Naive thymus-derived CD4-positive, alpha-beta T cell (primary cell): Measurements from ENCODE around the gene SNX9. TPM values are rescaled to one million over a fixed set of nuclear protein-coding genes. Genes with fewer than 3 reads are reported as not detected.
A peak's percentile ranks its signal among the peaks of the same experiment; 100 is the strongest.

Experiments
- ATAC-seq: fragments of 150-1000 bp; cut with Tn5 transposase; 2 replicates; pipeline ENCODE4 v1.10.0; 2021; ENCODE audit warnings: mild to moderate bottlenecking, moderate library complexity
- CTCF ChIA-PET: fragments of 350-600 bp; sonication (Branson Sonifier 250); formaldehyde crosslinking; loops from one replicate; lab custom pipeline; 2021; ENCODE audit warnings: antibody characterized with exemption; lab: Charles Lee
- POLR2A ChIA-PET: fragments of 350-600 bp; sonication (Branson Sonifier 250); formaldehyde crosslinking; loops from one replicate; lab custom pipeline; 2021; ENCODE audit warnings: antibody characterized with exemption, inconsistent platforms; lab: Charles Lee
- DNase-seq, 9 donors: peaks; one replicate each; pipeline versions ENCODE4 v3.0.0 to v3.0.0-alpha.2; 2020 to 2022; ENCODE audit warnings: mixed read lengths in 1 of 9
- H3K27ac ChIP-seq: one replicate; pipeline ENCODE4 v1.7.0; 2013; ENCODE audit warnings: mild to moderate bottlenecking, low read depth, low read length, moderate library complexity
- H3K27me3 ChIP-seq, 2 donors: one replicate each; pipeline ENCODE4 v1.7.0; 2013; ENCODE audit warnings: low read length in 2 of 2, mild to moderate bottlenecking in 2 of 2, moderate library complexity in 2 of 2; ENCODE audit not compliant: control insufficient read depth in 2 of 2, insufficient read depth in 2 of 2
- H3K36me3 ChIP-seq, 3 experiments: 1 replicate in 2 of 3; 2 replicates in 1 of 3; pipeline ENCODE4 v1.7.0; 2013; ENCODE audit warnings: low read length in 3 of 3, mild to moderate bottlenecking in 3 of 3, moderate library complexity in 1 of 3; ENCODE audit not compliant: insufficient read depth in 3 of 3, control insufficient read depth in 2 of 3
- H3K4me1 ChIP-seq, 2 donors: one replicate each; pipeline ENCODE4 v1.7.0; 2013; ENCODE audit warnings: low read length in 2 of 2, mild to moderate bottlenecking in 2 of 2, moderate library complexity in 1 of 2; ENCODE audit not compliant: control insufficient read depth in 2 of 2, insufficient read depth in 2 of 2
- H3K4me3 ChIP-seq: 2 replicates; pipeline ENCODE4 v1.7.0; 2013; ENCODE audit warnings: mild to moderate bottlenecking, low read length
- H3K9me3 ChIP-seq, 3 experiments: 1 replicate in 2 of 3; 2 replicates in 1 of 3; pipeline ENCODE4 v1.7.0; 2013; ENCODE audit warnings: low read length in 3 of 3; ENCODE audit not compliant: control insufficient read depth in 2 of 3
- H3K27ac Mint-ChIP-seq, 9 donors: one replicate each; pipeline ENCODE4 v1.8.0; 2020 to 2022; ENCODE audit warnings: mixed read lengths in 9 of 9, mild to moderate bottlenecking in 8 of 9, moderate library complexity in 5 of 9, inconsistent platforms in 2 of 9
- H3K27me3 Mint-ChIP-seq, 5 donors: one replicate each; pipeline ENCODE4 v1.8.0; 2021 to 2022; ENCODE audit warnings: mixed read lengths in 5 of 5, mild to moderate bottlenecking in 1 of 5
- H3K36me3 Mint-ChIP-seq, 5 donors: one replicate each; pipeline ENCODE4 v1.8.0; 2020 to 2022; ENCODE audit warnings: mixed read lengths in 5 of 5, mild to moderate bottlenecking in 3 of 5, inconsistent platforms in 1 of 5
- H3K4me1 Mint-ChIP-seq, 7 donors: one replicate each; pipeline ENCODE4 v1.8.0; 2020 to 2022; ENCODE audit warnings: mixed read lengths in 7 of 7, mild to moderate bottlenecking in 3 of 7, inconsistent platforms in 1 of 7
- H3K4me3 Mint-ChIP-seq, 10 donors: one replicate each; pipeline ENCODE4 v1.8.0; 2020 to 2022; ENCODE audit warnings: mild to moderate bottlenecking in 10 of 10, mixed read lengths in 10 of 10, moderate library complexity in 6 of 10, inconsistent platforms in 2 of 10
- H3K9me3 Mint-ChIP-seq, 11 donors: one replicate each; pipeline ENCODE4 v1.8.0; 2020 to 2022; ENCODE audit warnings: mixed read lengths in 11 of 11, mild to moderate bottlenecking in 4 of 11, inconsistent platforms in 1 of 11, moderate library complexity in 1 of 11
- intact Hi-C, 2 donors: fragments of 100-400 bp; cut with micrococcal nuclease; formaldehyde crosslinking; loops; one replicate each; pipeline ENCODE4 v1.15.1; 2023
- polyA plus RNA-seq, 2 donors: library from polyadenylated mRNA; unstranded; fragments of 300-500 nt; fragmentation: Illumina TruSeq; gene quantifications; one replicate each; pipeline ENCODE4 v1.2.3, GENCODE V29; 2021
- total RNA-seq, 6 experiments: library from RNA in 5 of 6; stranded (reverse) in 5 of 6; gene quantifications; 1 replicate in 5 of 6; 2 replicates in 1 of 6; pipeline ENCODE4 v1.2.3 and lab custom pipeline; 2021 to 2026

SNX9 gene
- total and polyA plus RNA-seq, 7 experiments from 2014 or later, result 13.4 to 51.5 (median 36.4) TPM

DNA sequence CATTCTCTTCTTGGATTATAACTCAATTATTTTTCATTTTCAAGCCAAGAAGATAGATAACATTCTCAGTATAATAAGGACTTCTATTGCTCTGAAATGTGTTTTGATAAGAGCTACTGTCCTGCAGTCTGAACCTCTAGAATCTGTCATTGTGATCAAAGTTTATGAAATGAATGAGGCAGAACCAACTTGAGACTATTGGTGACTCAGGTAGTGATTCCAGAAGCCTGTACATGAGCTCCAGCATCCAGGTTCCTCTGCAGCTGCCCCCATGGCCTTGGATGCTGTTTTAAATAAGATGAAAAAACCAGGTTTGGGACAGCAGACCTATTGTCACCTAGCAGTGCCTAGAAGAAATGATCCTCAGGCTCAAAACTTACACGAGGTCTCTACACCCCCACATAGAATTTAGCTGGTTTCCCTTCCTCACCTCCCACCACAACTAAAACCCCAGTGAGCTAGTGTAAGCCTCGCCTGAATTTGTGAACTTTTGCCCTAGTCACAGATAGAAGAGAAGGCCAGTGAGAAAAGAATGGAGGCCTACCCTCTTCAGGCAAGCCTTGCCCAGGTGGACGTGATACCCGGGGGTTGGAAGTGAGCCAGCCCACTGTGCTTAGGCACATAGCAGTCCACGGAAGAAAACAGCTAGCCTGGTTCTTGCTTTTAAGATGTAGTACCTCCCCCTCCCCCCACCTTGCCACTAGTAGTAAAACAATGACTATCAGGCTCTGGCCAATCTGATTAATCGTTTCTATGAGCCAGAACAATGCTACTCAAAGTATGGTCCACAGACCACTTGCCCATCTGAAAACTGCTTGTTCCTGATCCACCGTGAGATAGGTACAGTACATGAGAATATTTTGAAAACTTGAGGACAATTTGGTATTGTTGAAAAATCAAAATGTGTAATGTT lies 85.6 kb downstream of the SNX9 start:
- intact Hi-C loops, result no loop called here
- Histone ChIP-seq H3K9me3 (no peaks in the 10 kb centered on the region), H3K4me1 (no peaks in the 10 kb centered on the region), H3K4me3 (no peak overlapping the region), H3K36me3 (peaks cover 0 to 66% (median 6%) of the 10 kb centered on the region in 3 experiments), H3K27me3 (no peaks in the 10 kb centered on the region), H3K27ac (no peak overlapping the region)
- Mint-ChIP-seq H3K36me3 (peaks cover 16 to 55% (median 51%) of the 10 kb centered on the region in 5 donors), H3K4me1 (peaks cover 3 to 18% (median 13%) of the 10 kb centered on the region in 7 donors), H3K27me3 (no peaks in the 10 kb centered on the region), H3K4me3 (no peak overlapping the region), H3K27ac (peak overlapping the region in 8 of 9 donors; percentile 26 to 81 (median 54)), H3K9me3 (no peaks in the 10 kb centered on the region)
- no peak for DNase-seq
- CTCF ChIA-PET, result no interaction called here
- POLR2A ChIA-PET, result no interaction called here
- ATAC-seq, result no peak

DNA sequence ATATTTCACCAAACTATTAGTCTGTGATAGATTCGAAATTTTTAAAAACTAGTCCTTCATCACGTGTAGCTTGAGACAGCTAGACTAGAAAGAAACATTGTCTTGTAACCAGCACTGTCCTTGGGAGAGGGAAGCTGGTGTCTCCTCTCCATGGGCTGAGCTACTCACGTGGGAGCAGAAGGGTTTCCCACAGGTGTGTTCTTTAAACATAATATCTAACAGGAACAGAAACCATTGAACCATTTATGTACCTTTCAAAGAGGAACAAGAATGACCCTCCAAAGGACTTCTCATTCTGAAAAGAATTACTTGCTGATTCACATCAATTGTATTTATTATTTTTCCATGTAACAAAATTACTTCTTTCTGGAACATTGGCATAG lies 86.2 kb downstream of the SNX9 start:
- intact Hi-C loops, result no loop called here
- ATAC-seq (no peak), DNase-seq (no peak)
- Mint-ChIP-seq H3K27me3 (no peaks in the 10 kb centered on the region), H3K4me3 (no peak overlapping the region), H3K4me1 (peaks cover 3 to 18% (median 13%) of the 10 kb centered on the region in 7 donors), H3K9me3 (no peaks in the 10 kb centered on the region), H3K27ac (peak overlapping the region in 6 of 9 donors; percentile 26 to 65 (median 40)), H3K36me3 (peaks cover 16 to 60% (median 52%) of the 10 kb centered on the region in 5 donors)
- Histone ChIP-seq H3K4me1 (no peaks in the 10 kb centered on the region), H3K27me3 (no peaks in the 10 kb centered on the region), H3K36me3 (peaks cover 0 to 64% (median 6%) of the 10 kb centered on the region in 3 experiments), H3K27ac (no peak overlapping the region), H3K4me3 (no peak overlapping the region), H3K9me3 (no peaks in the 10 kb centered on the region)
- POLR2A ChIA-PET, result no interaction called here
- CTCF ChIA-PET, result no interaction called here

DNA sequence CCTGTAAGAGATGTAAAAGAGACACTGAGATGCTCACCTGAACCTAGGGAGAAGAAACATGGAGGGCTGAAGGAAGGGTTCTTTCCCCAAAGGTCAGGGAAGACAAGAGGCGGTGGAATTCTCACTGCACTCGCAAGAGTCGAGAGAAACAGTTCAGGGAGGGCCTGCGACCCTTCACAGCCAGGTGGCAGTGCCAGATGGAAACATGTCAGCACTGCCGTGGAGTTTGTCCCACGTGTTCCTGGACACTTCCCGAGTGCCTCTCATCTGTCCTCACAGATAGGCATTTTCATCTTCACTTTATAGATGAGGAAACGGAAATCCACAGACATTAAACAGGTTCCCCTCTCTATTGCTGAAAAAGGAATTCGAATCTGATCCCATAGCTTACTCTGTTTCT lies 88.2 kb downstream of the SNX9 start:
- no peaks in the 10 kb centered on the region for H3K27me3 Mint-ChIP-seq
- Histone ChIP-seq H3K9me3 (no peaks in the 10 kb centered on the region), H3K4me3 (no peak overlapping the region), H3K27me3 (no peaks in the 10 kb centered on the region), H3K36me3 (peaks cover 0 to 57% (median 6%) of the 10 kb centered on the region in 3 experiments), H3K27ac (no peak overlapping the region), H3K4me1 (no peaks in the 10 kb centered on the region)
- ATAC-seq (no peak), DNase-seq (no peak)
- intact Hi-C loops, result no loop called here
- ChIA-PET CTCF (interaction anchor here (1.3 kb wide), 1 partner anchor 37 kb away, joined by 3 read pairs; no protein-coding TSS in a partner anchor), POLR2A (no interaction called here)
- peaks cover 3 to 18% (median 10%) of the 10 kb centered on the region in 7 donors for H3K4me1 Mint-ChIP-seq
- H3K27ac Mint-ChIP-seq, result peak overlapping the region in 6 of 9 donors; percentile 16 to 46 (median 28)
- H3K4me3 Mint-ChIP-seq, result no peak overlapping the region
- no peaks in the 10 kb centered on the region for H3K9me3 Mint-ChIP-seq
- peaks cover 17 to 70% (median 58%) of the 10 kb centered on the region in 5 donors for H3K36me3 Mint-ChIP-seq

DNA sequence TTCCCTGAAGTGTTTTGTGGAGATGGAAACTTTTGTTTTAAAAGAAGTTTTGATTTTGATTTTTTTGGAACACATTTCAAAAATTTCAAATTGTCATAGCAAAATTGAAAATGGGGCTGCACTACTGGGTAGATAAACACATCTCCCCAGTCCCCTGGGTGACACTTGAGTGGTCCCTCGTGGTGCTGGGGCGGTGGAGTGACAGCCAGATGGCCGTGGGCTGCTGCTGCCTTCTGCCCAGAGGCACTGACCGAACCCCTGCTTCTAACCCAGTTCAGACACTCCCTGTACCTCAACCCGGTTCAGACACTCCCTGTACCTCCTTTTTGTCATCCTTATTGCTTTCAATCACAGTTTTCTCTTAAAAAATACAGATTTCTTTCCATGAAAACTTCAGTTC lies 88.7 kb downstream of the SNX9 start:
- no peak overlapping the region for H3K27ac ChIP-seq
- H3K36me3 Mint-ChIP-seq, result peaks cover 17 to 70% (median 58%) of the 10 kb centered on the region in 5 donors
- H3K4me1 ChIP-seq, result no peaks in the 10 kb centered on the region
- H3K4me1 Mint-ChIP-seq, result peaks cover 3 to 13% (median 9%) of the 10 kb centered on the region in 7 donors
- DNase-seq (no peak), ATAC-seq (no peak)
- peak overlapping the region in 5 of 9 donors; percentile 8 to 53 (median 46) for H3K27ac Mint-ChIP-seq
- ChIA-PET POLR2A (no interaction called here), CTCF (interaction anchor here (1.3 kb wide), 1 partner anchor 38 kb away, joined by 3 read pairs; no protein-coding TSS in a partner anchor)
- peaks cover 0 to 52% (median 6%) of the 10 kb centered on the region in 3 experiments for H3K36me3 ChIP-seq
- H3K9me3 ChIP-seq, result no peaks in the 10 kb centered on the region
- no peak overlapping the region for H3K4me3 Mint-ChIP-seq
- no peaks in the 10 kb centered on the region for H3K27me3 ChIP-seq
- H3K9me3 Mint-ChIP-seq, result no peaks in the 10 kb centered on the region
- H3K27me3 Mint-ChIP-seq, result no peaks in the 10 kb centered on the region
- no peak overlapping the region for H3K4me3 ChIP-seq
- intact Hi-C loops, result no loop called here

DNA sequence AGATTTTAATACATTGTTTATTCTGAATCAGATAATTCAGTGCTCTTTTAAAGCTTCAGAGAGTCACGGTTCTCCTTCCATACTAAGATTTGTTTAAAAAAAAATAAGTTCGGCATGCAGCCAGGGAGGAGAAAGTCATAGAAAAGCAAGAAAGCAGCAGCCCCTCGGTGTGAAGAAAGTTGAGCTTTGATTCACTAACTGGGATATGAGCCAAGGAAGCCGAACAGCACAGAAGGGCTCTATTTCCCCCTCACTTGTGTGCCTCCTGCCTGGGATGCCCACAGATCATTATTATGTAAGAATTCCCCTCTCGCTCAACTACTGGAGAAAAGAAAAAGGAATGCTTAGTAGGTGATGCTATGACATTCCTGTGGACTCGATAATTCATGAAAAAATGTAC lies 89.3 kb downstream of the SNX9 start:
- Mint-ChIP-seq H3K27ac (peak overlapping the region in 4 of 9 donors; percentile 8 to 53 (median 36)), H3K27me3 (no peaks in the 10 kb centered on the region)

DNA sequence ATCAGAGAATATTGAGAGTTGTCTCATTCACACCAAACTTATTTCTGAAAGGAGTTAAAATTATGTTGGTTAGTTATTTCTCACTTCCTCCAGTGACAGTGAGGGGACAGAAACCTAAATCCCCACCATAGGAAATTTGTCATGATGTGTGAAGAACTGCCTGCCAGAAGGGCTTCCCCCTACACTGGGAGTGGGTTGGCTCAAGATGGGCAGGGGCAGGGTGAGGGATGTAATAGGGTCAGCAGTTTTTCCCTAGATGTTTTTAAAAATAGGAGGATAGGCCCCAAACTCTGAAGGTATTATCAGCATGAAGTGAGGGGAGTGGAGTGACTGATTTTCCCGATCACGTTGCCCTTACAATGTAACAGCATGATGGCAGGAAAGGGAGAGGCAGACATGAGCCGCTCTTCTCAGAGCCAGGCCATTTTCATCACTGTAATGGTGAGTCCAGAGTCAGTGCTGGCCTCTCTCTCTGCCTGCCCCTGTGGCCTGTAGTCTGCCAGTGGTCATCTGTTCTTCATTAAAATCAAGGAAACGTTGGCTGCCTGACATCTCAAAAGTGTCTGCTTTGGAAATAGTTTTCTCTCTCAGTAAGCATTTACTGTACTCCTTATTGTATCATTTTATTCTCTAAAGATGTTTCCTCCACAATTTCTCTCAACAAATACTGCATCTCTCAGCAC lies 98.8 kb downstream of the SNX9 start:
- no peak for DNase-seq
- ChIA-PET CTCF (no interaction called here), POLR2A (no interaction called here)
- H3K9me3 Mint-ChIP-seq, result peaks cover 0 to 9% (median 0%) of the 10 kb centered on the region in 11 donors
- H3K4me1 Mint-ChIP-seq, result peaks cover 0 to 4% (median 0%) of the 10 kb centered on the region in 7 donors
- H3K27ac Mint-ChIP-seq, result no peak overlapping the region
- ATAC-seq, result no peak
- Histone ChIP-seq H3K27ac (no peak overlapping the region), H3K27me3 (no peaks in the 10 kb centered on the region), H3K9me3 (no peaks in the 10 kb centered on the region), H3K4me1 (no peaks in the 10 kb centered on the region), H3K4me3 (no peak overlapping the region), H3K36me3 (peaks cover 0 to 63% (median 0%) of the 10 kb centered on the region in 3 experiments)
- intact Hi-C loops, result no loop called here
- H3K36me3 Mint-ChIP-seq, result peaks cover 21 to 78% (median 51%) of the 10 kb centered on the region in 5 donors
- no peaks in the 10 kb centered on the region for H3K27me3 Mint-ChIP-seq
- no peak overlapping the region for H3K4me3 Mint-ChIP-seq

More for the DNA sequence above, 89.3 kb downstream of the SNX9 start:
- ChIA-PET CTCF (interaction anchor here (1.2 to 1.3 kb wide), 2 partner anchors 38 to 160 kb away, joined by 3 read pairs; no protein-coding TSS in a partner anchor), POLR2A (no interaction called here)
- DNase-seq (no peak), ATAC-seq (no peak)
- Histone ChIP-seq H3K4me1 (no peaks in the 10 kb centered on the region), H3K27ac (no peak overlapping the region), H3K4me3 (no peak overlapping the region), H3K36me3 (peaks cover 0 to 52% (median 6%) of the 10 kb centered on the region in 3 experiments), H3K9me3 (no peaks in the 10 kb centered on the region), H3K27me3 (no peaks in the 10 kb centered on the region)
- intact Hi-C loops, result no loop called here
- Mint-ChIP-seq H3K4me3 (no peak overlapping the region), H3K36me3 (peaks cover 17 to 74% (median 60%) of the 10 kb centered on the region in 5 donors), H3K9me3 (no peaks in the 10 kb centered on the region), H3K4me1 (peaks cover 3 to 12% (median 9%) of the 10 kb centered on the region in 7 donors)
